Ascending aorta (tissue), 2 donors: ENCODE data around the gene TFDP3. TPM values are rescaled to one million over a fixed set of nuclear protein-coding genes. Genes with fewer than 3 reads are reported as not detected.

Source experiments
- DNase-seq, 2 donors: peaks; one replicate each; pipeline ENCODE4 v3.0.0-alpha.2; 2019; ENCODE audit warnings: low spot score in 2 of 2
- H3K27ac ChIP-seq, 2 donors: fragments of 200-600 bp; sonication (generic); one replicate each; pipeline ENCODE4 v1.5.1; 2016 to 2017; ENCODE audit warnings: mild to moderate bottlenecking in 1 of 2
- H3K27me3 ChIP-seq: fragments of 200-600 bp; sonication (generic); one replicate; pipeline ENCODE4 v1.5.1; 2017
- H3K36me3 ChIP-seq, 2 donors: fragments of 200-600 bp; sonication (generic); one replicate each; pipeline ENCODE4 v1.5.1; 2016
- H3K4me1 ChIP-seq, 2 donors: fragments of 200-600 bp; sonication (generic); one replicate each; pipeline ENCODE4 v1.5.1; 2016 to 2017; ENCODE audit warnings: mild to moderate bottlenecking in 1 of 2
- H3K4me3 ChIP-seq, 2 donors: fragments of 200-600 bp; sonication (generic); one replicate each; pipeline ENCODE4 v1.5.1; 2016 to 2017; ENCODE audit warnings: mild to moderate bottlenecking in 1 of 2
- H3K9me3 ChIP-seq, 2 donors: fragments of 200-600 bp; sonication (generic); one replicate each; pipeline ENCODE4 v1.5.1; 2016
- intact Hi-C: fragments of 100-400 bp; cut with DNase I; formaldehyde crosslinking; loops from one replicate; pipeline ENCODE4 v1.15.1; 2023
- total RNA-seq: library from RNA; depleted of rRNA; stranded (reverse); fragments of >200 nt; gene quantifications from one replicate; pipeline ENCODE4 v1.1.0, GENCODE V29; 2016
- TF ChIP-seq, protein P1 (sequence below), 3 experiments: fragments of 200-600 bp in 2 of 3; fragments of 450-650 bp in 1 of 3; sonication (generic) in 2 of 3; IDR thresholded peaks; one replicate each; pipeline ENCODE4 v1.5.1; 2016 to 2019; ENCODE audit warnings: antibody characterized with exemption in 3 of 3, mild to moderate bottlenecking in 1 of 3, moderate library complexity in 1 of 3

Gene TFDP3
- total RNA-seq, 1 donor from 2014 or later = not detected

DNA sequence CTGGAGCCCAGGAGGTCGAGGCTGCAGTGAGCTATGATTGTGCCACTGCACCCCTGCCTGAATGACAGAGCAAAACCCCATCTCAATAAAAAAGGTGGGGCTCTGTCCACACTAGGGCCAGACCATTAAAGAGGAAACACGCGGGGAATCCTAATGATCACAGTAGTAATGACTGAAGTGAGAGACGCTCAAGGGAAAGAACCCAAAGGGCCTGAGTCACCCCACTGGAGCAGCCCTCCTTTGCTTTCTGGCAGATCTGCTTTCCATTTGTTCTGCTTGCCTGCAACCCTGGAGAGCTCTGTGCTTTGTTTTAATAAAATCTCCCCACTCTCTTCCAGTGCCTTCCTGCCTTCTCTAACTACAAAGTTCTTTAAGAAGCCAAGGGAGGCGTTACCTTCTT, 5.0 kb downstream of the TFDP3 start:
- H3K4me3 ChIP-seq = no peak overlapping the region
- no peaks in the 10 kb centered on the region for H3K9me3 ChIP-seq
- TF ChIP-seq, protein P1, sequence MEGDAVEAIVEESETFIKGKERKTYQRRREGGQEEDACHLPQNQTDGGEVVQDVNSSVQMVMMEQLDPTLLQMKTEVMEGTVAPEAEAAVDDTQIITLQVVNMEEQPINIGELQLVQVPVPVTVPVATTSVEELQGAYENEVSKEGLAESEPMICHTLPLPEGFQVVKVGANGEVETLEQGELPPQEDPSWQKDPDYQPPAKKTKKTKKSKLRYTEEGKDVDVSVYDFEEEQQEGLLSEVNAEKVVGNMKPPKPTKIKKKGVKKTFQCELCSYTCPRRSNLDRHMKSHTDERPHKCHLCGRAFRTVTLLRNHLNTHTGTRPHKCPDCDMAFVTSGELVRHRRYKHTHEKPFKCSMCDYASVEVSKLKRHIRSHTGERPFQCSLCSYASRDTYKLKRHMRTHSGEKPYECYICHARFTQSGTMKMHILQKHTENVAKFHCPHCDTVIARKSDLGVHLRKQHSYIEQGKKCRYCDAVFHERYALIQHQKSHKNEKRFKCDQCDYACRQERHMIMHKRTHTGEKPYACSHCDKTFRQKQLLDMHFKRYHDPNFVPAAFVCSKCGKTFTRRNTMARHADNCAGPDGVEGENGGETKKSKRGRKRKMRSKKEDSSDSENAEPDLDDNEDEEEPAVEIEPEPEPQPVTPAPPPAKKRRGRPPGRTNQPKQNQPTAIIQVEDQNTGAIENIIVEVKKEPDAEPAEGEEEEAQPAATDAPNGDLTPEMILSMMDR (IDR thresholded peaks at IDR 0.05) = no peak
- H3K27ac ChIP-seq = no peak overlapping the region
- no peaks in the 10 kb centered on the region for H3K36me3 ChIP-seq
- DNase-seq = no peak
- no peaks in the 10 kb centered on the region for H3K4me1 ChIP-seq
- intact Hi-C loops = no loop called here
- no peaks in the 10 kb centered on the region for H3K27me3 ChIP-seq

DNA sequence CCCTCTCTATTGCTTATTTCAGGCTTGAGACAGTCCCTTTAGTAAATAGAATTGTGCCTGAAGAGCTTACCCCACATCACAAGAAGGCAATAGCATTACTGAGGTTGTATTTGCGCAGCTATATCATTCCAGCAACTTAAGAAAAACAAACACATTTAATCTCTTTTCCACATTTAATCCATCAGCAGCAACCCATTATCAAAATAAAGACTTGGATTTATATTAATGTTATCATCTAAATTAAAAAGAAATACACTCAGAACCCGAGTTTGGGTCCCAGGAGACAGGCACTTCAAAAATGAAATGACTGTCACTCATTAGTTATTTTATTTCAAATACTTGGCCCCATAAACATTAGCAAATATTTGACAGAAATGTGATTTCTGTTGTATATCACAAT, 10.4 kb downstream of the TFDP3 start:
- intact Hi-C loops = no loop called here

DNA sequence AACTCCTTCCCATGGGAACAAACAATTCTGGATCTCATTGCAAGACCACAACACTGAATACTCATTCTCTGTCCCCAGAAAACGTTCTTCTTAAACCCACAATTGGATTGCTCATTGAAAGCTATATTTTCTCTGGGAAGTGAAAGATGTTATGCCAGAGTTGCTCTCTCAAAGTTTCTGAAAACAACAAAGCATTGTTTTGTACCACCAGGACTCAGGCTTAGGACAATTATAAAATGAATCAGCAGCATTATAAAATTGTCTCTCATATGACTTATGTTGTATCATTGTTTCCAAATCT, 26.5 kb downstream of the TFDP3 start:
- intact Hi-C loops = no loop called here
- Histone ChIP-seq H3K27ac (no peak overlapping the region), H3K4me3 (no peak overlapping the region), H3K36me3 (no peaks in the 10 kb centered on the region), H3K4me1 (no peaks in the 10 kb centered on the region), H3K27me3 (no peaks in the 10 kb centered on the region), H3K9me3 (no peaks in the 10 kb centered on the region)
- DNase-seq = no peak
- TF ChIP-seq, protein P1 (IDR thresholded peaks at IDR 0.05) = no peak

More for the DNA sequence above, 10.4 kb downstream of the TFDP3 start:
- TF ChIP-seq, protein P1 (IDR thresholded peaks at IDR 0.05) = no peak
- Histone ChIP-seq H3K36me3 (no peaks in the 10 kb centered on the region), H3K4me1 (no peaks in the 10 kb centered on the region), H3K27me3 (no peaks in the 10 kb centered on the region), H3K4me3 (no peak overlapping the region), H3K9me3 (no peaks in the 10 kb centered on the region), H3K27ac (no peak overlapping the region)
- no peak for DNase-seq

DNA sequence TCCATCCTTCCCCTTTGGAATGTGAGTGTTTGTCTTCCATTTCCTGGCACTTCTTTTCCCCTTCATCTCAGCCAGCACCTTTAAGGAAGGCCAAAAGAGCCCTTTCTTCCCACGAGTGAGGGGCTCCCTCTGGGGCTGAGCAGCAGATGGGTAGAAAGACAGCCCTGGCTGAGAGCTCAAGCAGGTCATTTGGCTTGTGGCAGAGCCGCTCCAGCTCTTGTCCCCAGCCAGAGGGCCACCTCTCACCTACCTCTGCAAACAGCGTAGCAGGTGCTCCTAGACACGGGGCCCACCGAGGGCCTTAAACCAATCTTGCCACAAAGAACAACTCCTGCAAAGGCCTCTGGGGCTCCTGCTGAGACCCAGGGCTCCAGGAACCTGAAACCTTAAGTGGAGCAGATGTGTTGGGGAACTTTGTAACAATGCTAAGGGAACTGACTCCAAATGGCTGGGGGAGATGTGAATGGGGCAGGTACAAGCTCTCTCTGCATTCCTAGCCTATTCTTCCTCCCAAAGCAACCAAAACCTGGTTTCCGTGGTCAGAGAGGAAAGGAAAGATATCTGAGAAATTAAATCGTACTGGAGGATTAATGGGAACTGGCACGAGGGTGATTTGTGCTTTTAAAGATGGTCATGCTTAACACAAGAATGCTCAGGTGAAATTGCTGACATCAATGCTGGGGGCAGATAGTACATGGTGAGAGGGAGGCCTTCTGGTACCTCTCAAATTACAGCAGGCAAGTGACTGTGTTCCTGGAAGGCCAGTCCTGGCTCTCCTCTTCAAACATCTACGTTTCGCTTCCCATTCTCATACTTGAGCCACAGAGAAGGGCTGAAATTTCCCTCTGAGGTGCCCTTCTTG, 27.0 kb downstream of the TFDP3 start:
- Histone ChIP-seq H3K4me1 (no peaks in the 10 kb centered on the region), H3K9me3 (no peaks in the 10 kb centered on the region), H3K4me3 (no peak overlapping the region), H3K27me3 (no peaks in the 10 kb centered on the region), H3K27ac (no peak overlapping the region), H3K36me3 (no peaks in the 10 kb centered on the region)
- intact Hi-C loops = no loop called here
- TF ChIP-seq, protein P1 (IDR thresholded peaks at IDR 0.05) = no peak
- DNase-seq = no peak

DNA sequence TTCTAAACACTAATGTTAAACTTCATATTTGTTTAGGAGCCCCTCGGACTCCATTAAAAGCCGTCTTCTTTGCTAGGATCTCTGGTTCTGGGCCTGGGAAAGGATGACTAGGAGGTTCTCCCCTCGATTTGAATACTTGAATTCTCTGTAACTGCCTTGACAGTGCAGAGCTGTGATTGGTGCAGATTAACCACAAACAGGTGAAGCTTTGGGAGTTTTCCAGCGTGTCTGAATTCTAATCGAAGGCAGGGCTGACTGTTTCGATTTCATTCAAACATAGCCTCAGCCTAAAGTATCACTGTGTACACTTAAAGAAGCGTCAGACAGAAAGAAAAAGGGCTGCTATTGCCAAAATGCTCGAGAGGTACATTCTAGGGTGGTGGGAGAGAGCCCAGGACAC, 29.0 kb downstream of the TFDP3 start:
- no peak overlapping the region for H3K27ac ChIP-seq
- no peaks in the 10 kb centered on the region for H3K4me1 ChIP-seq
- no peaks in the 10 kb centered on the region for H3K27me3 ChIP-seq
- no peak for DNase-seq
- H3K36me3 ChIP-seq = no peaks in the 10 kb centered on the region
- TF ChIP-seq, protein P1 (IDR thresholded peaks at IDR 0.05) = no peak
- H3K9me3 ChIP-seq = no peaks in the 10 kb centered on the region
- H3K4me3 ChIP-seq = no peak overlapping the region
- intact Hi-C loops = no loop called here
